ENCODE measurements around the gene DRGX. TPM values are rescaled to one million over a fixed set of nuclear protein-coding genes. Genes with fewer than 3 reads are reported as not detected.

DRGX gene
- total RNA-seq, 4 donors from 2014 or later: not detected

DNA sequence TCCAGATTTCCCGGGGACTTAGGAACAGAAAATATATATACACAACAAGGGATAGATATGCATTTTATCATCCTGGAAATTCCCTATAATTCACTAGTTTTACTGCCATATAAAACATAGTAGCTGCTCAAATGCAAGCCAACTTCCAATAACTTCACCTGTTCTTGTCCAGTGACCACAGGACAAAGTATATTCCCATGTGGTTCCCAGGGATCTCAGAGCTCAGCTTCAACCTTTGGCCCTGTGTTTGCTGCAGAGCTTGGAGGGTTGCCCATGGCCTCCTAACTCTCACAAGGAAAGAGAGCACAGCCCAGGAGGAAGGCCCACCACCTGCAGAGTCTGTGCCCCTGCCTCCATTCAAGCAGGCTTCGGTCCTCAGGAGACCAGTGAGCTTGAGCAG is 4.5 kb upstream of the DRGX start:
- Histone ChIP-seq H3K27ac (no peak overlapping the region), H3K36me3 (no peaks in the 10 kb centered on the region), H3K9me3 (no peaks in the 10 kb centered on the region), H3K4me3 (replicated peaks in 1 of 3) (no peak overlapping the region), H3K27me3 (peaks cover 36% of the 10 kb centered on the region), H3K4me1 (peaks cover 11 to 22% of the 10 kb centered on the region in 2 donors)
- TF ChIP-seq POLR2A (IDR thresholded peaks at IDR 0.05): no peak
- TF ChIP-seq, protein P1, sequence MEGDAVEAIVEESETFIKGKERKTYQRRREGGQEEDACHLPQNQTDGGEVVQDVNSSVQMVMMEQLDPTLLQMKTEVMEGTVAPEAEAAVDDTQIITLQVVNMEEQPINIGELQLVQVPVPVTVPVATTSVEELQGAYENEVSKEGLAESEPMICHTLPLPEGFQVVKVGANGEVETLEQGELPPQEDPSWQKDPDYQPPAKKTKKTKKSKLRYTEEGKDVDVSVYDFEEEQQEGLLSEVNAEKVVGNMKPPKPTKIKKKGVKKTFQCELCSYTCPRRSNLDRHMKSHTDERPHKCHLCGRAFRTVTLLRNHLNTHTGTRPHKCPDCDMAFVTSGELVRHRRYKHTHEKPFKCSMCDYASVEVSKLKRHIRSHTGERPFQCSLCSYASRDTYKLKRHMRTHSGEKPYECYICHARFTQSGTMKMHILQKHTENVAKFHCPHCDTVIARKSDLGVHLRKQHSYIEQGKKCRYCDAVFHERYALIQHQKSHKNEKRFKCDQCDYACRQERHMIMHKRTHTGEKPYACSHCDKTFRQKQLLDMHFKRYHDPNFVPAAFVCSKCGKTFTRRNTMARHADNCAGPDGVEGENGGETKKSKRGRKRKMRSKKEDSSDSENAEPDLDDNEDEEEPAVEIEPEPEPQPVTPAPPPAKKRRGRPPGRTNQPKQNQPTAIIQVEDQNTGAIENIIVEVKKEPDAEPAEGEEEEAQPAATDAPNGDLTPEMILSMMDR (IDR thresholded peaks at IDR 0.05): no peak
- WGBS, 2 donors: 70 to 74% methylated on average over 2 of the region's 2 CpGs
- intact Hi-C loops (cut with DNase I): no loop called here
- no peak for DNase-seq

DNA sequence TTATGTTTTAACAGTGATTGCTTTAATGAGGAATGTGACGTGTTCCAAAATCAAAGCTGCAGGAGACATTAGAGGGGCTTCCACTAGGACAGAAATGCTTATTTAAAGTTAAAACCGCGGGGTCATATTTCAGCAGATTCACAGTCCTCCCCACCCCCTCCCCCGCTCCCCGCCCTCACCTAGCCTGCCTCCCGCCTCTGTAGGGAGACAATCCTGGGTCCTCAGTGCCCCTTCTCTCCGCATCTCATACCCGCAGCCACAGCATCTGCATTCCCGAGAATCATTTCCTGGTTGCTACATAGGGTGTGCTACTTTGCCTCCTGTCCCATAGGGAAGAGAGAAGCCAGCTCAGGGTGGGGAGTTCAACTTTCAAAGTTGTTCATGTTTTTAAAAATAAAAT is 3.1 kb upstream of the DRGX start:
- Histone ChIP-seq H3K4me1 (peaks cover 14 to 27% of the 10 kb centered on the region in 2 donors), H3K27ac (no peak overlapping the region), H3K27me3 (peaks cover 47% of the 10 kb centered on the region), H3K4me3 (replicated peaks in 1 of 3) (no peak overlapping the region), H3K9me3 (no peaks in the 10 kb centered on the region), H3K36me3 (no peaks in the 10 kb centered on the region)
- intact Hi-C loops (cut with DNase I): no loop called here
- WGBS, 2 donors: 4 to 10% methylated on average over 9 of the region's 9 CpGs
- TF ChIP-seq POLR2A (IDR thresholded peaks at IDR 0.05): no peak
- TF ChIP-seq, protein P1 (IDR thresholded peaks at IDR 0.05): no peak
- DNase-seq: no peak

DNA sequence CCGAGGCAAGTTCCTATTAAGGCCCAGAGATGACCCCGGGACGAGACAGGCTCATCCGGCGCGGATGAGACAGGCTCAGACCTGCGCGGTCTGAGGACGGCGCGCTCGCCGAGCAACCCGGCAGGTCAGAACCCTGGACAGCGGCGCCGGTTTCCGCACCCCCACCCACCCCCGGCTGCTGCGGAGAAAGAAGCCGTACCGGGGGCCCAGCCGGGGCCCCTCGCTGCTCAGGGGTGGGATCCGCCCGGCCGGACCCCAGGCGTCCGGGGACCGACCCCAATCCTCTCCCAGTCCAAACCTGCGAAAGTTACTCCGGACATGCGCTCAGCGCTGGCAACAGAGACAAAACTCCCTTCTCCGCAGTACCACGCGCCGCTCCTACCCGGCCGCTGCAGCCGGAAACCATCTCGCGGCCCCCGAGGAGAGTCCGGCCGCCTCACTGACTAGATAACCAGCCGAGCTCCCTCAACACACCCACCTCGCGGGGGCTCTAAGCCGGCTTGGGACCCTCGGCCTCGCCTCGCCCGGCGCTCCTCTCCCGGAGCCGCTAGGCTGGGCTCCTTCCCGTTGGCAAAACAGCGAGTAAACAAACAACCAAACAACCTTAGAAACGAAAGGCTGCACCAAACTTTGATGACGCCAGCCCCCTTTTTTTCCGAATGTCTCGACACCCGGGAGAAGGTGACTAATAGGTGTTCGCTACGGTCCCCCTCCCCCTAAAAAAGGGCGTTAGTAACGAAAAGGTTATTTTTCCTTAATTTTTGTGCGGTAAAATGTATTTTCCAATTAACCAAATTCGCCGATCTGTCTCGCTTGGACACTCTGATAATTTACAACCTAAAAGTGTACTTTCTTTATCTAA is 2.3 kb upstream of the DRGX start:
- Histone ChIP-seq H3K27me3 (peaks cover 47% of the 10 kb centered on the region), H3K27ac (no peak overlapping the region), H3K9me3 (no peaks in the 10 kb centered on the region), H3K36me3 (no peaks in the 10 kb centered on the region), H3K4me3 (replicated peaks in 1 of 3) (no peak overlapping the region), H3K4me1 (peaks cover 14 to 27% of the 10 kb centered on the region in 2 donors)
- whole genome bisulfite sequencing, 2 donors: 4% methylated on average over 31 to 50 of the region's 72 CpGs
- no peak for TF ChIP-seq POLR2A (IDR thresholded peaks at IDR 0.05)
- intact Hi-C loops (cut with DNase I): no loop called here
- DNase-seq: peak; percentile 38 to 45

DNA sequence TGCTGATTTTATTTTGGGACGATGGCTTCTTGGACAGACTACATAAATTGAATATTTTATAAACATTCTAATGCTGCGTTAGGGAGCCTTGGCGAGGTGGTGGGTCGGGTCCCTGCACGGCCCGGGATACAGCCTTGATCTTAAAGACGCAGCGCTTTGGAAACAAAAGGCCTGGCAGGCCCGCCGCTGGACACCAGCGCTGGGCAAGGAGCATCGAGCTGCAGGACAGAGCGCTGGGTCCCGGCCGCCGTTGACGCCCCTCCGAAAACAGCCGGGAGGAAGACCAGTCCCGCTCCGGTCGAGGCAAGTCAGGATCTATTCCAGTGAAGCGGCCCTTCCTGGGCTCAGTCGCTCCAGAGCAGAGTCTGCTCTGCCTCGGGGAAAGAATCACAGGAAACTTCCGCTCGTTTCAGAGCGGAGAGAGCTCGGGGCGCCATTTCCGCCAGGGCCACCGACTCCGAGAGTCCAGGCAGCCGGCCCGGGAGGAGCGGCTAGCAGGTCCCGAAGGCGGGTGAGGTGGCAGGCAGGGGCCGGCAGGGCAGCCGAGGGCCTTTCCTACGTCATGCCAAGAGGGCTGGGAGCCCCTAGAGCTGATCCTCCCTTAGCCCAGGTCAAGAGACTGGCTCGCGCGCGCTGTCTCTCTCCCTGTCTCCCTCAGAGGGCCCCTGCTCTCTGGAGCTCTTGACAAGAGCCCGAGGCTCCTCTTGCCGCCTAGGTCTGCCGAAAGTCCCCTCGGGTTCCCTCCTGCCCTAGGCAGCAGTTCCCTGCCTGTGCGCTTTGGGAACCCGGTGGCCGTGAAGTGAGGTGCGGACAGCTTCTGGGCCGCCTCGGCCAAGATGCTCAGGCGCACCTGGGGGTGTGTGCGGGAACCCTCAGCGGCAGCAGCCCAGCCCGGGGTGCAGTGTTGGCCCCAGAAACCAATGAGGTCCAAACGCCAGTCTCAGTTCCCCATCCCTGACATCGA is 1.4 kb upstream of the DRGX start:
- DNase-seq: no peak
- Histone ChIP-seq H3K36me3 (no peaks in the 10 kb centered on the region), H3K4me3 (replicated peaks in 1 of 3) (no peak overlapping the region), H3K27ac (no peak overlapping the region), H3K4me1 (peaks cover 14 to 27% of the 10 kb centered on the region in 2 donors), H3K9me3 (no peaks in the 10 kb centered on the region), H3K27me3 (peaks cover 47% of the 10 kb centered on the region)
- intact Hi-C loops (cut with DNase I): no loop called here
- TF ChIP-seq POLR2A (IDR thresholded peaks at IDR 0.05): no peak
- TF ChIP-seq, protein P1 (IDR thresholded peaks at IDR 0.05): no peak
- 2 to 7% methylated on average over 14 to 38 of the region's 61 CpGs for WGBS, 2 donors

DNA sequence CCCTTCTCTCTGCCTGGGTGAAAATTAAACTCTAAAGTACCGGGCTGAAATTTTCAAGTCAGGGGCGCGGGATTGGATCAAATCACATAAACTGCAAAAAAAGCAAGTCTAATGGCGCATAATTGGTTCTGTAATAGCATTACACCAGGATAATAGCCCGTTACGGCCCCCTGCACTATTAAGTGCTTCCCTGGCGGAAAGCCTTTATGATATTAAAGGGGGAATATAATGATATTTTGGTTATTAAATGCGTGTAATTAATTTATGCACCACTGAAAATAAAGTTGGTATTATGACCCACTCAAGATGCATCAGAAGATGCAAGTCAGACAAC is 744 bp upstream of the DRGX start:
- peaks cover 14 to 27% of the 10 kb centered on the region in 2 donors for H3K4me1 ChIP-seq
- no peaks in the 10 kb centered on the region for H3K9me3 ChIP-seq
- no peaks in the 10 kb centered on the region for H3K36me3 ChIP-seq
- intact Hi-C loops (cut with DNase I): no loop called here
- TF ChIP-seq, protein P1 (IDR thresholded peaks at IDR 0.05): no peak
- no peak for TF ChIP-seq POLR2A (IDR thresholded peaks at IDR 0.05)
- H3K27me3 ChIP-seq: peaks cover 47% of the 10 kb centered on the region
- no peak for DNase-seq
- H3K27ac ChIP-seq: no peak overlapping the region
- 21 to 23% methylated on average over 8 of the region's 8 CpGs for WGBS, 2 donors
- H3K4me3 ChIP-seq (replicated peaks in 1 of 3): no peak overlapping the region
